H9 (cell line): ENCODE data around the gene NKAIN2. TPM values are rescaled to one million over a fixed set of nuclear protein-coding genes. Genes with fewer than 3 reads are reported as not detected.

Experiments used
- DNase-seq: peaks from one replicate; pipeline ENCODE4 v3.0.0-alpha.2; 2017
- H2AFZ ChIP-seq: one replicate; pipeline ENCODE4 v1.6.1; 2013; ENCODE audit warnings: mild to moderate bottlenecking, low read length, control low read depth, moderate library complexity
- H2AK5ac ChIP-seq: 2 replicates; pipeline ENCODE4 v1.6.1; 2013; ENCODE audit warnings: low read length, control low read depth, mixed read lengths; ENCODE audit not compliant: insufficient read length
- H2BK120ac ChIP-seq: one replicate; pipeline ENCODE4 v1.6.1; 2013; ENCODE audit warnings: low read depth, mild to moderate bottlenecking, low read length, control low read depth, inconsistent platforms; ENCODE audit not compliant: poor library complexity, severe bottlenecking
- H2BK12ac ChIP-seq: 2 replicates; pipeline ENCODE4 v1.6.1; 2013; ENCODE audit warnings: low read length, control low read depth, mixed read lengths, low read depth; ENCODE audit not compliant: insufficient read length
- H2BK15ac ChIP-seq: 2 replicates; pipeline ENCODE4 v1.6.1; 2013; ENCODE audit warnings: low read depth, low read length, control low read depth
- H2BK20ac ChIP-seq: one replicate; pipeline ENCODE4 v1.6.1; 2013; ENCODE audit warnings: low read depth, mild to moderate bottlenecking, low read length, control low read depth, inconsistent platforms; ENCODE audit not compliant: poor library complexity, severe bottlenecking
- H2BK5ac ChIP-seq: 2 replicates; pipeline ENCODE4 v1.6.1; 2013; ENCODE audit warnings: low read length, control low read depth, mixed read lengths; ENCODE audit not compliant: insufficient read length
- H3K14ac ChIP-seq: 2 replicates; pipeline ENCODE4 v1.6.1; 2013; ENCODE audit warnings: low read length, control low read depth; ENCODE audit not compliant: insufficient read depth
- H3K18ac ChIP-seq: 2 replicates; pipeline ENCODE4 v1.6.1; 2013; ENCODE audit warnings: low read depth, mild to moderate bottlenecking, mixed read lengths, low read length, control low read depth; ENCODE audit not compliant: insufficient read length
- H3K23ac ChIP-seq: 2 replicates; pipeline ENCODE4 v1.6.1; 2013; ENCODE audit warnings: low read length, control low read depth, mixed read lengths, low read depth; ENCODE audit not compliant: insufficient read length
- H3K23me2 ChIP-seq: 2 replicates; pipeline ENCODE4 v1.6.1; 2013; ENCODE audit warnings: low read depth, mild to moderate bottlenecking, mixed read lengths, low read length, control low read depth; ENCODE audit not compliant: insufficient read length, poor library complexity, severe bottlenecking
- H3K27ac ChIP-seq: 2 replicates; pipeline ENCODE4 v1.5.1; 2013; ENCODE audit warnings: low read length, control low read depth, mixed read lengths, low read depth; ENCODE audit not compliant: insufficient read length
- H3K27me3 ChIP-seq: 2 replicates; pipeline ENCODE4 v1.6.1; 2013; ENCODE audit warnings: low read length, control low read depth, inconsistent platforms; ENCODE audit not compliant: insufficient read depth
- H3K4ac ChIP-seq: 2 replicates; pipeline ENCODE4 v1.6.1; 2013; ENCODE audit warnings: low read depth, mild to moderate bottlenecking, control low read depth, inconsistent platforms, low read length, moderate library complexity
- H3K4me1 ChIP-seq: 2 replicates; pipeline ENCODE4 v1.6.1; 2013; ENCODE audit warnings: low read length, control low read depth, inconsistent platforms; ENCODE audit not compliant: insufficient read depth
- H3K4me2 ChIP-seq: 2 replicates; pipeline ENCODE4 v1.6.1; 2013; ENCODE audit warnings: low read length, control low read depth, mixed read lengths; ENCODE audit not compliant: insufficient read length, insufficient read depth
- H3K56ac ChIP-seq: 2 replicates; pipeline ENCODE4 v1.6.1; 2013; ENCODE audit warnings: low read depth, mild to moderate bottlenecking, mixed read lengths, low read length, control low read depth; ENCODE audit not compliant: insufficient read length
- H3K79me1 ChIP-seq: 2 replicates; pipeline ENCODE4 v1.6.1; 2013; ENCODE audit warnings: low read depth, mild to moderate bottlenecking, moderate library complexity, low read length, control low read depth, inconsistent platforms; ENCODE audit not compliant: insufficient read depth, poor library complexity, severe bottlenecking
- H3K79me2 ChIP-seq: 2 replicates; pipeline ENCODE4 v1.6.1; 2013; ENCODE audit warnings: low read length, control low read depth, inconsistent platforms; ENCODE audit not compliant: insufficient read depth
- H3K9ac ChIP-seq: 2 replicates; pipeline ENCODE4 v1.6.1; 2013; ENCODE audit warnings: low read length, control low read depth, mixed read lengths; ENCODE audit not compliant: insufficient read length; ENCODE audit errors: extremely low read depth
- H3K9me3 ChIP-seq: one replicate; pipeline ENCODE4 v1.6.1; 2013; ENCODE audit warnings: low read depth, low read length, inconsistent platforms; ENCODE audit not compliant: control insufficient read depth
- H3T11ph ChIP-seq: one replicate; pipeline ENCODE4 v1.6.1; 2013; ENCODE audit warnings: mild to moderate bottlenecking, low read length, control low read depth, inconsistent platforms
- H4K20me1 ChIP-seq: one replicate; pipeline ENCODE4 v1.6.1; 2013; ENCODE audit not compliant: control insufficient read depth, insufficient read length, insufficient read depth
- H4K5ac ChIP-seq: 2 replicates; pipeline ENCODE4 v1.6.1; 2013; ENCODE audit warnings: low read depth, mild to moderate bottlenecking, mixed read lengths, low read length, control low read depth; ENCODE audit not compliant: insufficient read length
- H4K8ac ChIP-seq: replicated peaks from 2 replicates; pipeline ENCODE4 v1.6.1; 2013; ENCODE audit warnings: low read length, control low read depth, mixed read lengths, low read depth; ENCODE audit not compliant: insufficient read length
- H4K91ac ChIP-seq: 2 replicates; pipeline ENCODE4 v1.6.1; 2013; ENCODE audit warnings: low read depth, mild to moderate bottlenecking, moderate library complexity, mixed read lengths, low read length, control low read depth; ENCODE audit not compliant: insufficient read length
- H3K27ac Mint-ChIP-seq, 3 experiments: 2 replicates in 2 of 3; 3 replicates in 1 of 3; pipeline ENCODE4 v1.8.0; 2020 to 2021; ENCODE audit warnings: mixed read lengths in 3 of 3, mild to moderate bottlenecking in 1 of 3, moderate library complexity in 1 of 3
- H3K27me3 Mint-ChIP-seq: 2 replicates; pipeline ENCODE4 v1.8.0; 2021; ENCODE audit warnings: low read depth, mild to moderate bottlenecking, moderate library complexity, mixed read lengths
- H3K36me3 Mint-ChIP-seq, 3 experiments: 2 replicates in 2 of 3; 3 replicates in 1 of 3; pipeline ENCODE4 v1.8.0; 2020 to 2021; ENCODE audit warnings: low read depth in 3 of 3, mixed read lengths in 3 of 3; ENCODE audit not compliant: insufficient read depth in 1 of 3
- H3K4me1 Mint-ChIP-seq, 2 experiments: 2 replicates each; pipeline ENCODE4 v1.8.0; 2020; ENCODE audit warnings: mixed read lengths in 2 of 2
- H3K4me3 Mint-ChIP-seq, 2 experiments: 2 replicates in 1 of 2; 3 replicates in 1 of 2; pipeline ENCODE4 v1.8.0; 2020 to 2021; ENCODE audit warnings: mild to moderate bottlenecking in 2 of 2, mixed read lengths in 2 of 2, moderate library complexity in 1 of 2
- H3K9me3 Mint-ChIP-seq, 2 experiments: 2 replicates in 1 of 2; 3 replicates in 1 of 2; pipeline ENCODE4 v1.8.0; 2020; ENCODE audit warnings: mild to moderate bottlenecking in 2 of 2, mixed read lengths in 2 of 2, moderate library complexity in 1 of 2
- CTCF ChIP-seq: fragments of 200-600 bp; sonication (generic); conservative IDR thresholded peaks from 3 replicates; pipeline ENCODE4 v1.8.0; 2021; ENCODE audit warnings: antibody characterized with exemption, mild to moderate bottlenecking
- WGBS: extraction: QIAGEN DNeasy Blood & Tissue Kit; methylation state at CpG from one replicate; pipeline ENCODE4 v1.1.7; 2013; ENCODE audit warnings: missing lambda C conversion rate, low lambda C conversion rate, mixed read lengths; ENCODE audit not compliant: insufficient read length; ENCODE audit errors: extremely low coverage; 5-methylcytosine and 5-hydroxymethylcytosine counted together
- total RNA-seq: library from RNA; stranded (reverse); gene quantifications from 2 replicates; pipeline ENCODE4 v1.2.1, GENCODE V29; 2021

The NKAIN2 gene
- total RNA-seq, 1 experiment from 2014 or later: 0.17 TPM

- Mint-ChIP-seq H3K27ac (no peak overlapping the region), H3K4me3 (no peak overlapping the region), H3K36me3 (no peaks in the 10 kb centered on the region), H3K9me3 (no peaks in the 10 kb centered on the region), H3K4me1 (no peaks in the 10 kb centered on the region), H3K27me3 (no peaks in the 10 kb centered on the region)
- Histone ChIP-seq H2BK20ac (no peak overlapping the region), H4K20me1 (no peaks in the 10 kb centered on the region), H3K23me2 (no peaks in the 10 kb centered on the region), H3K79me1 (no peaks in the 10 kb centered on the region), H2BK120ac (no peak overlapping the region), H2AK5ac (no peak overlapping the region), H3K27ac (no peak overlapping the region), H3K14ac (no peak overlapping the region), H4K8ac (no peak overlapping the region), H3K79me2 (no peaks in the 10 kb centered on the region), H4K5ac (no peak overlapping the region), H3K23ac (no peak overlapping the region), H3K27me3 (no peaks in the 10 kb centered on the region), H2AFZ (no peak overlapping the region), H3K9ac (no peak overlapping the region), H3K4me1 (no peaks in the 10 kb centered on the region), H3K56ac (no peak overlapping the region), H2BK12ac (no peak overlapping the region), H3K9me3 (no peaks in the 10 kb centered on the region), H2BK15ac (no peak overlapping the region), H3K18ac (no peak overlapping the region), H3K4ac (no peak overlapping the region), H3T11ph (no peak overlapping the region), H3K4me2 (no peak overlapping the region), H2BK5ac (no peak overlapping the region), H4K91ac (no peak overlapping the region)
- no CpG with 5 or more reads among the region's 3 CpGs for WGBS
- DNase-seq: no peak
- no peak for TF ChIP-seq CTCF
Observed at GRCh38 chr6:123994168-123994567, 190.5 kb downstream of the NKAIN2 start.
